GM12874 (cell line): Measurements from ENCODE around the gene GPR37L1.

Experiments used
- CTCF ChIP-seq: IDR thresholded peaks from 2 replicates; pipeline ENCODE4 v1.5.1; 2011; ENCODE audit warnings: low read depth, mild to moderate bottlenecking, control low read depth, low read length, moderate library complexity; ENCODE audit not compliant: insufficient read depth

The GPR37L1 gene, protein sequence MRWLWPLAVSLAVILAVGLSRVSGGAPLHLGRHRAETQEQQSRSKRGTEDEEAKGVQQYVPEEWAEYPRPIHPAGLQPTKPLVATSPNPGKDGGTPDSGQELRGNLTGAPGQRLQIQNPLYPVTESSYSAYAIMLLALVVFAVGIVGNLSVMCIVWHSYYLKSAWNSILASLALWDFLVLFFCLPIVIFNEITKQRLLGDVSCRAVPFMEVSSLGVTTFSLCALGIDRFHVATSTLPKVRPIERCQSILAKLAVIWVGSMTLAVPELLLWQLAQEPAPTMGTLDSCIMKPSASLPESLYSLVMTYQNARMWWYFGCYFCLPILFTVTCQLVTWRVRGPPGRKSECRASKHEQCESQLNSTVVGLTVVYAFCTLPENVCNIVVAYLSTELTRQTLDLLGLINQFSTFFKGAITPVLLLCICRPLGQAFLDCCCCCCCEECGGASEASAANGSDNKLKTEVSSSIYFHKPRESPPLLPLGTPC

DNA sequence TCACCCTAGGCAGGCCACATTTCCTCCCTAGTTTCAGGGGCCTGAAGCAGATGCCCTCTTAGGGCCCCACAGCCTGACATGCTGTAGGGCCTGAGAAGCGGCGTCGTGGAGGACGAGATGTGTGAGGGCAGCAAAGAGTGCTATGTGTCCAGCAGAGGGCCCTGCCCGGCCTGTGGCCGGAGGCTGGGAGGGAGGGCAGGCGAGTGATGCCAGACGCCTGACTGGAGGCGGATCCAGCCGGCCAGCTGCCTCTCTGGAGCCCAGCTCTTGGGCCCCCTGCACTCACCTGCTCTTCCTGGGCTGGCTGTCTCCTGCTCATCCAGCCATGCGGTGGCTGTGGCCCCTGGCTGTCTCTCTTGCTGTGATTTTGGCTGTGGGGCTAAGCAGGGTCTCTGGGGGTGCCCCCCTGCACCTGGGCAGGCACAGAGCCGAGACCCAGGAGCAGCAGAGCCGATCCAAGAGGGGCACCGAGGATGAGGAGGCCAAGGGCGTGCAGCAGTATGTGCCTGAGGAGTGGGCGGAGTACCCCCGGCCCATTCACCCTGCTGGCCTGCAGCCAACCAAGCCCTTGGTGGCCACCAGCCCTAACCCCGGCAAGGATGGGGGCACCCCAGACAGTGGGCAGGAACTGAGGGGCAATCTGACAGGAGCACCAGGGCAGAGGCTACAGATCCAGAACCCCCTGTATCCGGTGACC, at the start of gene GPR37L1:
Gene GPR37L1, plus strand, starts transcription at position 279 of the 697 bp plus-strand sequence. Its CDS starts 47 bp downstream, at position 326.
- no peak for TF ChIP-seq CTCF

GRCh38 chr1:202073206-202073605, 49.5 kb upstream of the GPR37L1 start:
- TF ChIP-seq CTCF, result no peak

GRCh38 chr1:202074985-202075384, 47.7 kb upstream of the GPR37L1 start:
- TF ChIP-seq CTCF, result no peak

- no peak for TF ChIP-seq CTCF
Observed at GRCh38 chr1:202075389-202075788, 47.3 kb upstream of the GPR37L1 start.

- TF ChIP-seq CTCF, result no peak
Observed at GRCh38 chr1:202076050-202076511, 46.6 kb upstream of the GPR37L1 start.

DNA sequence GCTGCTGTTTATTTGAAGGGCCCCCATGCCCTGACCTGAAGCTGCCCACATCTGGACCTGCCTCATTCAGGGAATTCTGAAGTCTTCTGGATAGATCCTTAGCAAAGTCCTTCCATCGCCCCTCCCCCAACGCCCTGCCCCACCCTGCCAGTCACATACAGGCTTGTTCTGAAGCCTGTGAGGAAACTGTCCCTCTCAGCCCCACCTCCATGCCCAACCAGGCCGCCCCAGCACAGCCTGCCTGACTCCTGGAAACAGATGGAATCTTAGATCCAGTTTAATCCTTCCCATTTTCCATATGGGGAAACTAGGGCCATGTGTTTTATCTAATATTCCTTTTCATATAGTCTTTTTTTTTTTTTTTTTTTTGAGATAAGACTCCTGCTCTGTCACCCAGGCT, 44.5 kb upstream of the GPR37L1 start:
- no peak for TF ChIP-seq CTCF

GRCh38 chr1:202081992-202082391, 40.7 kb upstream of the GPR37L1 start:
- no peak for TF ChIP-seq CTCF
